Caco-2 (cell line): ENCODE measurements around the gene CNTNAP5. TPM values are rescaled to one million over a fixed set of nuclear protein-coding genes. Genes with fewer than 3 reads are reported as not detected.

Experiments
- BruUV-seq: library from RNA; stranded (reverse); fragments of 400-500 nt; replicated peaks from 2 replicates; lab custom pipeline; 2021; lab: Mats Ljungman, UMichigan
- CTCF ChIA-PET: fragments of 300-600 bp; sonication (Branson Sonifier 250); formaldehyde crosslinking; loops from one replicate; lab custom pipeline; 2022; ENCODE audit warnings: antibody characterized with exemption; lab: Charles Lee
- POLR2A ChIA-PET: fragments of 300-600 bp; sonication (Branson Sonifier 250); formaldehyde crosslinking; loops from one replicate; lab custom pipeline; 2022; ENCODE audit warnings: antibody characterized with exemption; lab: Charles Lee
- DNase-seq, 2 experiments: peaks; one replicate each; pipeline versions ENCODE4 v3.0.0 to v3.0.0-alpha.2; 2020 to 2022
- H3K27me3 ChIP-seq: replicated peaks from 2 replicates; pipeline ENCODE4 v1.6.0; 2011; ENCODE audit warnings: low read length; ENCODE audit not compliant: control insufficient read depth, insufficient read depth
- H3K36me3 ChIP-seq: 2 replicates; pipeline ENCODE4 v1.5.1; 2011; ENCODE audit warnings: low read length; ENCODE audit not compliant: control insufficient read depth, insufficient read depth
- H3K4me1 ChIP-seq: fragments of 250-450 bp; sonication (Bioruptor Pico); 2 replicates; pipeline ENCODE4 v1.5.1; 2020; ENCODE audit warnings: mild to moderate bottlenecking
- H3K4me3 ChIP-seq: 2 replicates; pipeline ENCODE4 v1.5.1; 2011; ENCODE audit warnings: low read depth, mild to moderate bottlenecking, control low read depth, low read length
- H3K9me3 ChIP-seq: fragments of 250-450 bp; sonication (Bioruptor Pico); 2 replicates; pipeline ENCODE4 v1.5.1; 2020; ENCODE audit warnings: mild to moderate bottlenecking, moderate library complexity
- H3K27ac Mint-ChIP-seq: one replicate; pipeline ENCODE4 v1.8.0; 2022; ENCODE audit warnings: mixed read lengths; ENCODE audit not compliant: unreplicated experiment
- H3K27me3 Mint-ChIP-seq: one replicate; pipeline ENCODE4 v1.8.0; 2022; ENCODE audit warnings: mixed read lengths; ENCODE audit not compliant: insufficient read depth, unreplicated experiment
- H3K36me3 Mint-ChIP-seq: one replicate; pipeline ENCODE4 v1.8.0; 2022; ENCODE audit warnings: mild to moderate bottlenecking, mixed read lengths; ENCODE audit not compliant: insufficient read depth, unreplicated experiment
- H3K4me1 Mint-ChIP-seq: one replicate; pipeline ENCODE4 v1.8.0; 2022; ENCODE audit warnings: low read depth, mixed read lengths; ENCODE audit not compliant: unreplicated experiment
- H3K4me3 Mint-ChIP-seq: one replicate; pipeline ENCODE4 v1.8.0; 2022; ENCODE audit warnings: mild to moderate bottlenecking, moderate library complexity, mixed read lengths; ENCODE audit not compliant: unreplicated experiment
- H3K9me3 Mint-ChIP-seq: one replicate; pipeline ENCODE4 v1.8.0; 2022; ENCODE audit warnings: mixed read lengths; ENCODE audit not compliant: unreplicated experiment
- CTCF ChIP-seq, 2 experiments: fragments of 200-600 bp in 1 of 2; IDR thresholded peaks; 1 replicate in 1 of 2; 2 replicates in 1 of 2; pipeline versions ENCODE4 v1.5.1 to v1.8.0; 2011 to 2022; ENCODE audit warnings: antibody characterized with exemption in 1 of 2, control low read depth in 1 of 2, inconsistent platforms in 1 of 2, low read depth in 1 of 2, low read length in 1 of 2, mild to moderate bottlenecking in 1 of 2, moderate library complexity in 1 of 2; ENCODE audit not compliant: insufficient read depth in 1 of 2, severe bottlenecking in 1 of 2, unreplicated experiment in 1 of 2
- intact Hi-C: fragments of 100-400 bp; cut with micrococcal nuclease; formaldehyde crosslinking; loops from one replicate; pipeline ENCODE4 v1.10.0; 2022; ENCODE audit not compliant: unreplicated experiment
- total RNA-seq: library from RNA; stranded (reverse); gene quantifications from 2 replicates; pipeline ENCODE4 v1.2.3, GENCODE V29; 2022

CNTNAP5 gene
- total RNA-seq, 1 experiment from 2014 or later: 0.14 TPM

GRCh38 chr2:124339709-124340108 lies 314.6 kb downstream of the CNTNAP5 start:
- H3K4me1 ChIP-seq: no peaks in the 10 kb centered on the region
- BruUV-seq: no TSS peak
- H3K4me1 Mint-ChIP-seq: no peaks in the 10 kb centered on the region
- no peak overlapping the region for H3K4me3 ChIP-seq
- TF ChIP-seq CTCF (IDR thresholded peaks at IDR 0.05; ENCODE audit: insufficient read depth in 1 of 2, low read depth in 1 of 2, low read length in 1 of 2, severe bottlenecking in 1 of 2, unreplicated experiment in 1 of 2): no peak
- ChIA-PET POLR2A (no interaction called here), CTCF (no interaction called here)
- H3K27me3 Mint-ChIP-seq: peaks cover 2% of the 10 kb centered on the region
- H3K27ac Mint-ChIP-seq: no peak overlapping the region
- H3K4me3 Mint-ChIP-seq: no peak overlapping the region
- intact Hi-C loops: no loop called here
- no peaks in the 10 kb centered on the region for H3K36me3 ChIP-seq
- DNase-seq: no peak
- H3K9me3 Mint-ChIP-seq: peaks cover 11% of the 10 kb centered on the region
- H3K27me3 ChIP-seq: no peaks in the 10 kb centered on the region
- no peaks in the 10 kb centered on the region for H3K9me3 ChIP-seq
- no peaks in the 10 kb centered on the region for H3K36me3 Mint-ChIP-seq

GRCh38 chr2:124343827-124344498 lies 318.9 kb downstream of the CNTNAP5 start:
- DNase-seq: no peak
- no peak overlapping the region for H3K4me3 ChIP-seq
- H3K27me3 ChIP-seq: no peaks in the 10 kb centered on the region
- intact Hi-C loops: no loop called here
- H3K9me3 ChIP-seq: no peaks in the 10 kb centered on the region
- no TSS peak for BruUV-seq
- H3K27me3 Mint-ChIP-seq: peaks cover 2% of the 10 kb centered on the region
- H3K4me1 ChIP-seq: no peaks in the 10 kb centered on the region
- no peak for TF ChIP-seq CTCF (IDR thresholded peaks at IDR 0.05; ENCODE audit: insufficient read depth in 1 of 2, low read depth in 1 of 2, low read length in 1 of 2, severe bottlenecking in 1 of 2, unreplicated experiment in 1 of 2)
- H3K36me3 Mint-ChIP-seq: no peaks in the 10 kb centered on the region
- no peak overlapping the region for H3K4me3 Mint-ChIP-seq
- H3K27ac Mint-ChIP-seq: no peak overlapping the region
- ChIA-PET POLR2A (no interaction called here), CTCF (no interaction called here)
- peaks cover 7% of the 10 kb centered on the region for H3K9me3 Mint-ChIP-seq
- no peaks in the 10 kb centered on the region for H3K36me3 ChIP-seq
- no peaks in the 10 kb centered on the region for H3K4me1 Mint-ChIP-seq

- ChIA-PET POLR2A (no interaction called here), CTCF (no interaction called here)
- Mint-ChIP-seq H3K4me1 (no peaks in the 10 kb centered on the region), H3K9me3 (no peaks in the 10 kb centered on the region), H3K27me3 (no peaks in the 10 kb centered on the region), H3K36me3 (no peaks in the 10 kb centered on the region), H3K27ac (no peak overlapping the region), H3K4me3 (no peak overlapping the region)
- no TSS peak for BruUV-seq
- intact Hi-C loops: no loop called here
- no peaks in the 10 kb centered on the region for H3K27me3 ChIP-seq
- no peaks in the 10 kb centered on the region for H3K4me1 ChIP-seq
- DNase-seq: no peak
- no peaks in the 10 kb centered on the region for H3K9me3 ChIP-seq
- TF ChIP-seq CTCF (IDR thresholded peaks at IDR 0.05; ENCODE audit: insufficient read depth in 1 of 2, low read depth in 1 of 2, low read length in 1 of 2, severe bottlenecking in 1 of 2, unreplicated experiment in 1 of 2): no peak
- no peak overlapping the region for H3K4me3 ChIP-seq
- H3K36me3 ChIP-seq: no peaks in the 10 kb centered on the region
Observed at GRCh38 chr2:124347209-124347608, 322.1 kb downstream of the CNTNAP5 start.
